ENCODE measurements around the gene NFASC.

DNA sequence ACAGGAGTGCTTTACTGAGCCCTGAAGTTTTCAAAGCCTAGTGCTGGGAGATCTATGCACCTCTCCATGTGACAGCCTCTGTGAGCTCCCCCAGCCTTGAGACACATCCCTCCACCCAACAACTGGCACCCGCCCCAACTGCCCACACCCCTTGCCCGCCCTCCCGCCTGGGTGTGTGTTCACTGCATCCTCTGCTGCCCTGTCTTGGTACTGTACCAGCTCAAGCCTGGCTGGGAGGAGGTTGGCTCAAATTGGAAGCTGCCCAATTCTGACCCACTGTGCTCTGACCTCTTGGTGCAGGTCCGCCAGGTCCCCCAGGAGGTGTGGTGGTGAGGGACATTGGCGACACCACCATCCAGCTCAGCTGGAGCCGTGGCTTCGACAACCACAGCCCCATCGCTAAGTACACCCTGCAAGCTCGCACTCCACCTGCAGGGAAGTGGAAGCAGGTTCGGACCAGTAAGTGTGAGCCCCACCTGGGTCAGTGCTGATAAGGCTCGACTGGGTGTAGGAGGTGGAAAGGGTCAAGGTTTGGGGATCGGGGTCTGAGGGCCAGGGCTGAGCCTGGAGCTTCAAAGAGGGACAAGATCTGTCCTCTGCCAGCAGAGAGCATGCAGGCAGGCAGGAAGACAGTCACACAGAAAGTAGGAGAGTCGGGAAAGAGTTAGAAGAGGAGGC, 195.6 kb downstream of the NFASC start:
- TF ChIP-seq EZH2phosphoT487 (IDR thresholded peaks at IDR 0.05; ENCODE audit: low read depth): no peak
- TF ChIP-seq, protein P1, sequence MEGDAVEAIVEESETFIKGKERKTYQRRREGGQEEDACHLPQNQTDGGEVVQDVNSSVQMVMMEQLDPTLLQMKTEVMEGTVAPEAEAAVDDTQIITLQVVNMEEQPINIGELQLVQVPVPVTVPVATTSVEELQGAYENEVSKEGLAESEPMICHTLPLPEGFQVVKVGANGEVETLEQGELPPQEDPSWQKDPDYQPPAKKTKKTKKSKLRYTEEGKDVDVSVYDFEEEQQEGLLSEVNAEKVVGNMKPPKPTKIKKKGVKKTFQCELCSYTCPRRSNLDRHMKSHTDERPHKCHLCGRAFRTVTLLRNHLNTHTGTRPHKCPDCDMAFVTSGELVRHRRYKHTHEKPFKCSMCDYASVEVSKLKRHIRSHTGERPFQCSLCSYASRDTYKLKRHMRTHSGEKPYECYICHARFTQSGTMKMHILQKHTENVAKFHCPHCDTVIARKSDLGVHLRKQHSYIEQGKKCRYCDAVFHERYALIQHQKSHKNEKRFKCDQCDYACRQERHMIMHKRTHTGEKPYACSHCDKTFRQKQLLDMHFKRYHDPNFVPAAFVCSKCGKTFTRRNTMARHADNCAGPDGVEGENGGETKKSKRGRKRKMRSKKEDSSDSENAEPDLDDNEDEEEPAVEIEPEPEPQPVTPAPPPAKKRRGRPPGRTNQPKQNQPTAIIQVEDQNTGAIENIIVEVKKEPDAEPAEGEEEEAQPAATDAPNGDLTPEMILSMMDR (IDR thresholded peaks at IDR 0.05; ENCODE audit: low read depth, low read length): no peak
